GM23248 (cell line): Measurements from ENCODE around the gene FAM76A.

Experiments used
- EZH2 ChIP-seq: fragments of 200-600 bp; sonication (generic); IDR thresholded peaks from 2 replicates; pipeline ENCODE4 v1.6.1; 2018; ENCODE audit warnings: antibody characterized with exemption, mild to moderate bottlenecking; ENCODE audit not compliant: insufficient read depth, poor library complexity, severe bottlenecking
- EZH2phosphoT487 ChIP-seq: fragments of 200-600 bp; sonication (generic); IDR thresholded peaks from 2 replicates; pipeline ENCODE4 v1.6.1; 2018; ENCODE audit warnings: antibody characterized with exemption, moderate library complexity, mild to moderate bottlenecking, low read depth; ENCODE audit not compliant: insufficient read depth

- TF ChIP-seq EZH2: no peak
- TF ChIP-seq EZH2phosphoT487: no peak
Measured at GRCh38 chr1:27682351-27682944, 43.3 kb upstream of the FAM76A start.
